SK-N-SH treated with all-trans-retinoic acid at 6 μM for 48 hours (cell line): ENCODE measurements around the gene CXorf51B.
"Not testable (repeated sequence)": the region's sequence is repeated elsewhere in the genome, so short reads cannot be mapped to it uniquely, and the experiment has no call there.

Experiments
- CREB5 ChIP-seq: fragments of 250-450 bp; sonication (Bioruptor Pico); IDR thresholded peaks from 2 replicates; pipeline ENCODE4 v1.5.1; 2020; ENCODE audit warnings: low read depth, mild to moderate bottlenecking, moderate library complexity
- GLIS3 ChIP-seq: fragments of 250-450 bp; sonication (Bioruptor Pico); IDR thresholded peaks from 2 replicates; pipeline ENCODE4 v1.5.0; 2020; ENCODE audit warnings: mild to moderate bottlenecking, moderate library complexity
- ISL1 ChIP-seq: fragments of 250-450 bp; sonication (Bioruptor Pico); IDR thresholded peaks from 2 replicates; pipeline ENCODE4 v2.1.2; 2022; ENCODE audit warnings: mild to moderate bottlenecking, moderate library complexity
- OSR1 ChIP-seq: fragments of 250-450 bp; sonication (Bioruptor Pico); IDR thresholded peaks from 2 replicates; pipeline ENCODE4 v1.8.0; 2022; ENCODE audit warnings: moderate library complexity, mild to moderate bottlenecking, inconsistent platforms
- PATZ1 ChIP-seq: fragments of 250-450 bp; sonication (Bioruptor Pico); IDR thresholded peaks from 2 replicates; pipeline ENCODE4 v1.8.0; 2020; ENCODE audit warnings: mild to moderate bottlenecking, moderate library complexity, borderline replicate concordance
- POU6F1 ChIP-seq: fragments of 250-450 bp; sonication (Bioruptor Pico); IDR thresholded peaks from 2 replicates; pipeline ENCODE4 v1.8.0; 2021; ENCODE audit warnings: low read depth, mild to moderate bottlenecking, moderate library complexity, borderline replicate concordance
- PPARA ChIP-seq: fragments of 250-450 bp; sonication (Bioruptor Pico); IDR thresholded peaks from 2 replicates; pipeline ENCODE4 v1.5.0; 2020; ENCODE audit warnings: mild to moderate bottlenecking, borderline replicate concordance
- ZFP3 ChIP-seq: fragments of 250-450 bp; sonication (Bioruptor Pico); IDR thresholded peaks from 2 replicates; pipeline ENCODE4 v1.5.0; 2020; ENCODE audit warnings: mild to moderate bottlenecking, moderate library complexity
- ZFP30 ChIP-seq: fragments of 450-650 bp; formaldehyde crosslinking; IDR thresholded peaks from 2 replicates; pipeline ENCODE4 v1.5.0; 2022; ENCODE audit warnings: mild to moderate bottlenecking, moderate library complexity

GRCh38 chrX:146814644-146815043 is 5.1 kb downstream of the CXorf51B start, which contains the start of gene CXorf51A:
- not testable (repeated sequence) for TF ChIP-seq POU6F1; ZFP3 (CRISPR knock-in tag); PATZ1 (CRISPR knock-in tag); PPARA; ZFP30 (CRISPR knock-in tag); GLIS3 (CRISPR knock-in tag); ISL1; CREB5 (CRISPR knock-in tag); OSR1 (CRISPR knock-in tag)
